Measurements from ENCODE around the gene FXYD5. TPM values are rescaled to one million over a fixed set of nuclear protein-coding genes. Genes with fewer than 3 reads are reported as not detected.

Gene FXYD5
- total and polyA plus RNA-seq, 2 donors from 2014 or later = 41.9 to 84.5 TPM

- TF ChIP-seq, protein P1, sequence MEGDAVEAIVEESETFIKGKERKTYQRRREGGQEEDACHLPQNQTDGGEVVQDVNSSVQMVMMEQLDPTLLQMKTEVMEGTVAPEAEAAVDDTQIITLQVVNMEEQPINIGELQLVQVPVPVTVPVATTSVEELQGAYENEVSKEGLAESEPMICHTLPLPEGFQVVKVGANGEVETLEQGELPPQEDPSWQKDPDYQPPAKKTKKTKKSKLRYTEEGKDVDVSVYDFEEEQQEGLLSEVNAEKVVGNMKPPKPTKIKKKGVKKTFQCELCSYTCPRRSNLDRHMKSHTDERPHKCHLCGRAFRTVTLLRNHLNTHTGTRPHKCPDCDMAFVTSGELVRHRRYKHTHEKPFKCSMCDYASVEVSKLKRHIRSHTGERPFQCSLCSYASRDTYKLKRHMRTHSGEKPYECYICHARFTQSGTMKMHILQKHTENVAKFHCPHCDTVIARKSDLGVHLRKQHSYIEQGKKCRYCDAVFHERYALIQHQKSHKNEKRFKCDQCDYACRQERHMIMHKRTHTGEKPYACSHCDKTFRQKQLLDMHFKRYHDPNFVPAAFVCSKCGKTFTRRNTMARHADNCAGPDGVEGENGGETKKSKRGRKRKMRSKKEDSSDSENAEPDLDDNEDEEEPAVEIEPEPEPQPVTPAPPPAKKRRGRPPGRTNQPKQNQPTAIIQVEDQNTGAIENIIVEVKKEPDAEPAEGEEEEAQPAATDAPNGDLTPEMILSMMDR (IDR thresholded peaks at IDR 0.05; ENCODE audit: borderline replicate concordance, extremely low read depth, insufficient read depth) = no peak
- Histone ChIP-seq H3K27me3 (ENCODE audit: control insufficient read depth, insufficient read depth, low read length) (peaks cover 4% of the 10 kb centered on the region), H3K36me3 (ENCODE audit: control insufficient read depth in 2 of 3, insufficient read depth in 3 of 3, low read length in 3 of 3) (no peaks in the 10 kb centered on the region), H3K27ac (ENCODE audit: low read depth in 2 of 2, low read length in 2 of 2) (no peak overlapping the region), H3K4me1 (ENCODE audit: control insufficient read depth in 2 of 3, insufficient read depth in 2 of 3, low read depth in 1 of 3, low read length in 3 of 3) (peaks cover 0 to 13% (median 2%) of the 10 kb centered on the region in 3 donors), H3K9ac (ENCODE audit: low read length in 3 of 3) (no peak overlapping the region), H3K4me3 (ENCODE audit: low read length in 3 of 3) (no peak overlapping the region), H3K9me3 (ENCODE audit: control insufficient read depth in 2 of 3, insufficient read depth in 1 of 3, low read length in 3 of 3) (no peaks in the 10 kb centered on the region)
- no peak for FAIRE-seq
- intact Hi-C loops (cut with DNase I) = no loop called here
- peak in 1 of 5 donors; percentile 82 for DNase-seq
Observed at GRCh38 chr19:35141837-35142605, 12.5 kb upstream of the FXYD5 start.

GRCh38 chr19:35142606-35143230 lies 11.8 kb upstream of the FXYD5 start:
- Histone ChIP-seq H3K4me1 (ENCODE audit: control insufficient read depth in 2 of 3, insufficient read depth in 2 of 3, low read depth in 1 of 3, low read length in 3 of 3) (peaks cover 0 to 10% (median 2%) of the 10 kb centered on the region in 3 donors), H3K9ac (ENCODE audit: low read length in 3 of 3) (no peak overlapping the region), H3K36me3 (ENCODE audit: control insufficient read depth in 2 of 3, insufficient read depth in 3 of 3, low read length in 3 of 3) (no peaks in the 10 kb centered on the region), H3K27ac (ENCODE audit: low read depth in 2 of 2, low read length in 2 of 2) (no peak overlapping the region), H3K27me3 (ENCODE audit: control insufficient read depth, insufficient read depth, low read length) (peaks cover 4% of the 10 kb centered on the region), H3K4me3 (ENCODE audit: low read length in 3 of 3) (no peak overlapping the region), H3K9me3 (ENCODE audit: control insufficient read depth in 2 of 3, insufficient read depth in 1 of 3, low read length in 3 of 3) (no peaks in the 10 kb centered on the region)
- TF ChIP-seq, protein P1 (IDR thresholded peaks at IDR 0.05; ENCODE audit: borderline replicate concordance, extremely low read depth, insufficient read depth) = peak; percentile 19
- FAIRE-seq = no peak
- intact Hi-C loops (cut with DNase I) = no loop called here
- DNase-seq = peak; percentile 78 to 90 (median 84)

DNA sequence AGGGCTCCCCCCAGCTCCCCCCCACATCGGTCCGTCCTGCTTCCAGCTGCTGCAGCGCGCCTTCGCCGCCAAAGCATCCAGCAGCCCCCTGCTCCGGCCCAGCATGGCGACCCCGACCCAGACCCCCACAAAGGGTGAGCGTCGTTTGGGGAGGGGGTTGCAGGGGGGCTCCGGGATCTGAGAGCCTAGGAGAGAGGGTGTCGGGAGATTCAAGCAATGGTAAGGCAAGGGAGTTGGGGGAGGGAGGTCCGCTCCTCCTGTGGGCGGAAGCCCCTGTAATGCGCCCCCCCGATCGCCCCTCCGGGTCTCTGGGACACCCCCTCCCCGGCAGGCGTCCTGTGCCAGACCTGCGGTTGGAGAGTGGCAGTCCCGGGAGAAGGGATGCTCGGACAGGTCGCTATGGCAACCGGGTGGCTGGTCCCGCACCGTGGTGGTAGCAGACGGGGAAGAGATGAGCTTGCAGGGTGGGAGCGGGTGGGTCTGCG lies 11.3 kb upstream of the FXYD5 start, which contains the start of gene FXYD7:
FXYD7 (plus strand) TSS at position 25 of the 485 bp plus-strand sequence; CDS start at position 104, 79 bp downstream.
- H3K4me1 ChIP-seq (ENCODE audit: control insufficient read depth in 2 of 3, insufficient read depth in 2 of 3, low read depth in 1 of 3, low read length in 3 of 3) = peaks cover 0 to 10% (median 2%) of the 10 kb centered on the region in 3 donors
- TF ChIP-seq, protein P1 (IDR thresholded peaks at IDR 0.05; ENCODE audit: borderline replicate concordance, extremely low read depth, insufficient read depth) = no peak
- intact Hi-C loops (cut with DNase I) = no loop called here
- H3K27me3 ChIP-seq (ENCODE audit: control insufficient read depth, insufficient read depth, low read length) = peaks cover 4% of the 10 kb centered on the region
- H3K27ac ChIP-seq (ENCODE audit: low read depth in 2 of 2, low read length in 2 of 2) = no peak within 1 kb of the TSS
- FAIRE-seq (no peak), DNase-seq (peak in 2 of 5 donors; percentile 83 to 88)
- H3K4me3 ChIP-seq (ENCODE audit: low read length in 3 of 3) = no peak within 1 kb of the TSS
- H3K9ac ChIP-seq (ENCODE audit: low read length in 3 of 3) = no peak within 1 kb of the TSS
- H3K9me3 ChIP-seq (ENCODE audit: control insufficient read depth in 2 of 3, insufficient read depth in 1 of 3, low read length in 3 of 3) = no peaks in the 10 kb centered on the region
- no peaks in the 10 kb centered on the region for H3K36me3 ChIP-seq (ENCODE audit: control insufficient read depth in 2 of 3, insufficient read depth in 3 of 3, low read length in 3 of 3)
